ENCODE results near the gene PSPN.

Gene PSPN, protein sequence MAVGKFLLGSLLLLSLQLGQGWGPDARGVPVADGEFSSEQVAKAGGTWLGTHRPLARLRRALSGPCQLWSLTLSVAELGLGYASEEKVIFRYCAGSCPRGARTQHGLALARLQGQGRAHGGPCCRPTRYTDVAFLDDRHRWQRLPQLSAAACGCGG

DNA sequence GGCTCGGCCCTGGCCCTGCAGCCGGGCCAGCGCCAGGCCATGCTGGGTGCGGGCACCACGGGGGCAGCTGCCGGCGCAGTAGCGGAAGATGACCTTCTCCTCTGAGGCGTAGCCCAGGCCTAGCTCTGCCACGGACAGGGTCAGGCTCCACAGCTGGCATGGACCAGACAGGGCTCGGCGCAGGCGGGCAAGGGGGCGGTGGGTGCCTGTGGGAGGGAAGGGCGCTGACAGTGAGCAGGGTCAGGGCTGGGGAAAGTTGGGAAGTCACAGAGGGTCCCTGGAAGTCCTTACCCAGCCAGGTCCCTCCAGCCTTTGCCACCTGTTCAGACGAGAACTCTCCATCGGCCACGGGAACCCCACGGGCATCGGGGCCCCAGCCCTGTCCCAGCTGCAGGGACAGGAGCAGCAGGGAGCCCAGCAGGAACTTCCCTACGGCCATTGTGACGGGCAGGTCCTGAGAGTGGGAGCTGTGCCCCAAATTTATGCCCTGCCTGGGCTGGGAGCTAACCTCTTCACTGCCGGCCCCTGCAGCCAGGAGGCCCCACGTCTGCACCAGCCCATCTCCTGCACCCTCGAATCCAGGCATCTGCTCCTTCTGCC is at the start of gene PSPN:
PSPN (minus strand) TSS at position 523 of the 600 bp plus-strand sequence; CDS start at position 439, 84 bp downstream.
- DNase-seq = no peak

DNA sequence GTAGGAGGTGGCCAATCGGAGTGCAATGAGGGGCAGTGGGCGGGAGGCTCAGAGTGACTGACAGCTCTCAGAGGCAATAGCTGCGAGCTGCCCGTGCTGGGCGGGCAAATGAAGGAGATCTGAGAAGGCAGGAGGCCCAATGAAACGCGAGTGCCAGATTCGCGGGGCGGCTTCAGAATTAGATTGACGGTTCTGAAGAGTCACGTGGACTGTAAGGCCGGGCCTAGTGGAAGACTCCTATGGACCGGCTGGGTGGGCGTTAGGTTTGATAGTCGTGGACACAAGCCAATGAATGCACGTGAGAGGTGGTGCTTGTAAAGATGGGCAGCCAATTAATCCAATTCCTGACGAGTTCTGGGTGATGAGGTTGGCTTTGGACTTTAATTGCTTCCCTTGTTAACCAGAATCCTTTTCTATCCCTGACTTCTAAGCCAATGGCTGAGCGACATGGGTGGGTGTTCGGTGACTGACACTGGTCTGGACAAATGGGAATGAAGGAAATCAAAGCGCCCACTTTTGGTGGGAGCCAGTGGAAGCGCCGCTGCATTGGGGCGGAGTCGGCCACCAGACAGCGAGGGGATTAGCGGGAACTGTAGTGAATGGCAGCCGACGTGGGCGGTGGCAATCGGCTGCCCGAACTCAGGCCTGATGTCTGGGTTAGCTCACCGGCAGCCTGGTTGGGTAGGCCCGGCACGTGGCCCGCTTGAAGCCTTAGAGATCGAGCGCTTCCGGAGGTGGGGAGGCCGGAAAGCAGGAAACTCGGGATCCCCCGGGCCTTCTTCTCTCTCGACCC is 49.4 kb upstream of the PSPN start:
- peak; percentile 100 for DNase-seq

DNA sequence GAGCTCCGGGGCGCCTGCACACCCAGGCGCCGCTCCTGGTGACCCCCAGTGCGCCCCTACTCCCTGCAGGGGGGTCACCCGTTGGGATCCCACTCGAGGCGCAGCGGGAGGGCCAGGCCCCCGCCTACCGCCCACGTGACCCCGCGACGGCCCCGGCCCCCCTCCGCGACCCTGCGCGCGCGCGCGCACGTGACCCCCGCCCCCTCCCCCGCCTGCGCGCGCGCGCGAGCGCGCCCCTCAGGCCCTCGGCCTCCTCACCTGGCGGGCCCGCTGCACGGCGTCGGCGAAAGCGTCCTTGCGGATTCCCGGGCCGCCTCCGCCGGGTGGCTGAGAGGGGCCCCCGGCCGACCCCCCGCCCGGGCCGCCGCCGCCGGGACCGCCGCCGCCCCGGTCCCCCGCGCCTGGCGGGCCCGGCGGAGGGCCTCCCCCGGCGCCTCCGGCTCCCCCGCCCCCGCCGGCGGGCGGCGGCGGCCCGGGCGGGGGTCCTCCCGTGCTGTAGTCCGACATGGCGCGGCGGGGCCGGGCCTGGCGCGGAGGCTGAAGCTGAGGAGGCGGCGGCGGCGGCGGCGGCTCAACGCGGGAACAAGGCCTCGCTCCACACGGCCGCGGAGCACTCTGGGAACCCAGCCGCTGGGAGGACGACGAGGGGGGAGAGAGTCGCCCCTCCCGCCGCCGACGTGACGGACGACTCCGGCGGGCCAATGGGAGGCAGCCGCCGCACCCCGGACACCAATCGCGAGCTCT is 48.6 kb upstream of the PSPN start, which contains the start of gene KHSRP:
KHSRP (minus strand) TSS at position 617 of the 744 bp plus-strand sequence; CDS start at position 507, 110 bp downstream.
- no peak for DNase-seq

DNA sequence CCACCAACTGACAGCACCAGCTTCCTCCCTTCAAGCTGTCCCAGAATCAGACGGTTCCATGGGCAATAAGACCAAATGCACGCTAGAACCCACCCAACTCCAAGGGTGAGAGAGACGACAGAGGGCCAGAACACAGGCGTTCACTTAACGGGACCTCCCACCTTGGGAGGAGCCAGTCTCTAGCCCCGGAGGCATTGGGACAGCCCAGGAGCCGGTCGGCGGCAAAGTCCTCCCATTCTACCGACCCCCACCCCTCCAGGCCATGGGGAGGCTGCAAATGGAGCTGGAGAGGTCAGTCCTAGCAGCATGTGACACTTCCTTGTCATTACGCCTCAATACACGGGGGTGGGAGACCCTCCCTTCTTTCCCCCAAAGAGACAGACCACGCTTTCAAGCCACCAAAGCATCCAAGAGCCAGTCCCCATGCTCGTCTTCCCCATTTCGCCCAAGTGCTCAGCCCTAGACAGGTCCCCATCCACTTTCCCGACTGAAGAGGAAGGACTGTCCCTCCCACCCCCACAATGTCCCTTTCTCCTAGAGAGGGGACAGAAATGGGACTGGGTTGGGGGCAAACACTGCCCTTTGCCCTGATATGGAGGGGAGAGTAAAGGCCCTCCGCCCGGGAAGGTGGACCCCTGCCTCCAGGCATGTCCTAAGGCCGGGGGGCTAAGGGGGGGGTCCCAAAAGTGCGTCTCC is 47.9 kb upstream of the PSPN start:
- DNase-seq = peak; percentile 55

DNA sequence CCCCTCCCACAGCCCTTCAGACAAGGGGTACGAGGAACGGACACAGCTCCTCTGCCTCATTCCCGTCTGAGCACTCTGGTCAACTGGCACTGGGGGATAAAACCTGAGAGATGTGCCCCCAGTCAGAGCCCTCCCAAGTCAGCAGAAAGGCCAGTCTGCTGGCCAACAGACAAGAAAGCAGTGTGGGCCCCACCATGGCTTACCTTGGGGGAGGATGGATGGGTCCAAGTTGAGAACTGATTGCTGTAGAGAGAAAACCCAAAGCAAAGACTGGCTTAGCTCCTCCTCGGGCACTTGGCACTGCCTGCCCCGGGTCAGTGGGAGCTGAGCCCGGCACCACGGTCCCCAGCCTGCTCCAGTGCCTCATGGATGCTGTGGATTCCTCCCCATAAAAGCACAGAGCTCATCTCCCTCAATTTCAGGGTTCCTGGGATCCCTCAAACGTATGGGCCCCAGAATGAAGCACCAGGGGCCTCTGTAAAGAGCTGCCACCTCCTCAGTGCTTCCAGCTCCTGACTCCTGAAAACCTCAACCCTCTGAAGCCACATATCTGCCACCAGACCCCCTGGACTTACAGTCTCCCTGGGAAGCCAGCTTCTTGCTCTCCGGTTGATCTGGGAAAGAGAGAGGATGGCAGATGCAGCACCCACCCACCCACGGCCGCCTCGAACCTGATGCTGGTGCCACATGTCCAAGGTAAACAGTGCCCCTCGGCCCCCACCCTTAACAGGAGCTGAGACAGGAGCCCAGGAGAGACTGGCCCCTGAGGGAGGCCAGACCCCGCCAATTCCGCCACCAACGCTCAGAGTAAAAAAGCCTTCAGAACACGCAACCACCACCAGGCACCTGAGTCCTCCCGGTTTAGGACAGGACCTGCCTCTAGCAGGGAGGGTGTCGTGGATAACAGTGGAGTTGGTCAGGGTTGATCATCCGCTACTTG is 45.6 kb upstream of the PSPN start:
- DNase-seq = no peak

DNA sequence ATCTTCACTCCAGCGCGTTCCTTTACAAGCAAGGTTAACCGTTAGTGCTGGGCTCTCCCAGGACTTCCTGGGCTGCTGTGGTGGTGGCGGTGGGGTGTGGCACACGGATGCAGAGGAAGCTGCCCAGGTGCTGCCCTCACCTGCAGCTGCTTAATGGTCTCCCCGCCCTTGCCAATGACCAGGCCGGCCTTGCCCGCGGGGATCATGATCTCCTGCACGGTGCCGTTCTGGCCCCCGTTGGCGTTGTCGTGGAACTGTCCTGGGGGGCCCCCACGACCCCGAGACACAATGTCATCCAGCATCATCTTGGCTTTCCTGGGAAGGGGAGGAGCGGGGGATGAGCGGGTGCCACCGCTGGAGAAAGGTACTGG is 42.8 kb upstream of the PSPN start:
- DNase-seq = no peak

DNA sequence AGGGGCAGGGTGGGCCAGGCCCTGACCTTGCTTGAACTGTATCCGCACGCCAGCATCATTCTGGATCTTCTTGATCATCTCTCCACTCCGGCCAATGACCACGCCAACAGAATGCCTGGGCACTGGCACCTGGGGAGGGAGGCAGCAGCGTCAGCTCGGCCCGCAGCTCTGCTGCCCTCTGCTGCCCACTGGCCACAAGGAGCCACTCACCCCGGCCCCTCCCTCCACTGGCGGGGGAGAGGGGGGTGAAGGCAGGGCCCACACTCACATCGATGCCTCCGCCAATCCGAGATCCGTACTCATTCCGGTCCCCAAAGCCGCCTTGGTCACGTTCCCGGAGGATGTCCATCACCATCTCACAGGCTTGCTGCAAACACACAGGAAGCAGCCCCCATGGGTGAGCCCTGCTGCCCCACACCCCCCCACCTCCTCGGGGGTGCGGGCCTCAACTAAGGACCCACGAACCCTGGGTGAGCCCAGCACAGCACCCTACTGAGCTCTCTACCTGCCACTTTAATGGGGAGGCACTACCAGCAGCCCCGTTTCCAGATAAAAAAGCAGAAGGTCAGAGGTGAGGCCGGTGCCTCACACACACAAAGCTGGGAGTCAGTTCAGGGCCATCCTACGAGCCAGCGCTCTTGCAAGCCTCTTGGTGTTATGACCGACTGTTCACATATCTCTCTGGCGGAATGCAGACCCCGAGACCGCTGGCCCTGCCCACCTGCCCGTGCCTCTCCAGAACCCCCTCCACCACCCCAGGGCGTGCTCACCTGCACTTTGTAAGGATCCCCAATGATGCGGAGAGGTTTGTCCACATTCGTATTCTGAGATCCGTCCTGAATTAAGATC is 42.2 kb upstream of the PSPN start:
- DNase-seq = no peak

DNA sequence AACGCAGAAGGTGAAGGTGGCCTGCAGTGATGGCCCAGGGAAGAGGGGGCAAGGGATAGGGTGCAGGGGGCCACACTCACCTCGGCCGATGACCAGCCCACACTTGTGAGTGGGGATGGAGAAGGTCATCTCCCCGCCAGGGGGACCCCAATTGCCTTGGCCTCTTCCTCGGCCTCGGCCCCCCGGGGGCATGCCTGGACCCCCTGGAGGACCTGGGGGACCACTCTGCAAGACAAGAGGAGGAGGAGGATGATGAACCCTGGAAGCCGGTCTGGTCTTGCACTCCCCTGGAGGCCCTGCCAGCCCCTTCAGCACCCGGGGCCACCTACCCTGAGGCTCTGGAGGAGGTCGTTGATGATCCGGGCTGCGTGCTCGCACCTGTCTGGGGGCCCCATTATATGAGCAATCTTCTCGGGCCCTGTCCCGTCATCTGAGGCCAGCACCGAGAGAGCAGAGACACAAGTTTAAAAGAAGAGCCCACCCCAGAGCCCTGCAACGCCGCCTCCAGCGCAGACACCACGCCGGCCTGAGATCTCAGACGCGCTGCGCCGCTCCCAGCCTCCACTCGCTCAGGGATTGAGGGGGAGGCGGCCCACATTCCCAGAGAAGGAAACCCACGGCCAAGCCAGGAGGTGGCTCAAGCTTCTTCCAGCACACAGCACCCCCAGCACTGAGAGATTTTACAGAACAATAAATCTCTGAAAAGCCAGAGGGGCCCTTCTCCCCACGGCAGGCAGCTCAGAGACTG is 41.1 kb upstream of the PSPN start:
- DNase-seq = no peak

DNA sequence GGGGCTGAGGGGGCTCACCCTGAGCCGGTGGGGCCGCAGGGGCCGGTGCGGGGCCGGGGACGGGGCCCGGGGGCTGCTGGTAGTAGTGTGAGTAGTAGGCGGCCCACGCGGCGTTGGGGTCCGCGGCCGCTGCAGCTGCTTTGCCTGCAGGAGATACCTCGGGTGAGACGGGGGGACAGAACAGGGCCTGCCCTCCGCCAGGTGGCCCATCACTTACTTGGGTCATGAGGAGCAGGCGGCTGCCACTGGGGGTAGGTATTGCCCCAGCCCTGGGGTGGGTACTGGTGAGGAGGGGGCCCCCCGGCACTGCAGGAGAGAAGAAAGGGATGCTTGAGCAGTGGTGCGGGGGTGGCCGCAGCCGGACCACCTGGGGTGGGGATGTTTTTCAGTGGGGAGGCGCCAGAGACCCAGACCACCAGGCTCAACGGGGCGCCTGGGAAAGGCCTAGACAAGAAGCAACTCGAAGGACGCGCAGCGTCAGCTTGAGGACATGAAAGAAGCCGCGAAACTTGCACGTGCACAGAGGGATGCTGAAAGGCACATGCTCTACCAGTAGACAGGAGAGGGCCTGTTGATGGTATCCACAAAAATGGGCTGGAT is 40.0 kb upstream of the PSPN start:
- DNase-seq = no peak

DNA sequence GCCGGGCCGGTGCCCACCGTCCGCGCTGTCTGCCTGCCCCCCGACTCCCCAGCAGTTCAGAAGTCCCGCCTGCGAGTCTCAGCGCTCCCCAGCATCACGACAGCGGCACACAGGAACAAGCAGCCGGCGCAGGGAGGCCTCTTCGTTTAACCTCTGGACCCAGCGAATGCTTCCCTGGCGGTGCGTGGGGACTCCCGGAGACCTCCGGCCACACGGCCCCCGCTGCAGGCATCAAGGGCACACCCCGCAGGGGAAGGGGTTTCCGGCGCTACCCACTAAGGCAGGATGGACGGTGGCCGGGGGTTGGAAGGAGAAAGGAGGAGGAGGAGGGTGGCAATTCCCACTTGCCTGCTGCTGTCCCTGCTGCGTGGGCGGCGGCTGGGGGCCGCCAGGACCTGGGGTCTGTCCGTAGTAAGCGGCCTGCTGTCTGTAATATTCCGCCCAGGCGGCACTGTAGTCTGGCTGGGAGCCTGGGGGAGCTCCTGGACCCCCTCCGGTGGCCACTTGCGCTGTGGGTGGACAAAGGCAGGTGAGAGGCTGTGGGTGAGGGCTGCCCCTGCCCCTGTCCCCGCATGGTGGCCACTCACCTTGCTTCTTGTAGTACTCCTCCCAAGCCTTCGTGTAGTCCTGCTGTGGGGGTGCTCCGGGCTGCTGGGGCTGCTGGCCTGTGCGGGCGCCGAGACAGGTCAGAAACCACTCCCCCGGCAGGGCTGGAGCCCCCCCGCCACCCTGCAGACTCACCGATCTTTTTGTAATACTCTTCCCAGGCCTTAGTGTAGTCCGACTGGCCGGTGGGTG is 39.3 kb upstream of the PSPN start:
- DNase-seq = no peak

DNA sequence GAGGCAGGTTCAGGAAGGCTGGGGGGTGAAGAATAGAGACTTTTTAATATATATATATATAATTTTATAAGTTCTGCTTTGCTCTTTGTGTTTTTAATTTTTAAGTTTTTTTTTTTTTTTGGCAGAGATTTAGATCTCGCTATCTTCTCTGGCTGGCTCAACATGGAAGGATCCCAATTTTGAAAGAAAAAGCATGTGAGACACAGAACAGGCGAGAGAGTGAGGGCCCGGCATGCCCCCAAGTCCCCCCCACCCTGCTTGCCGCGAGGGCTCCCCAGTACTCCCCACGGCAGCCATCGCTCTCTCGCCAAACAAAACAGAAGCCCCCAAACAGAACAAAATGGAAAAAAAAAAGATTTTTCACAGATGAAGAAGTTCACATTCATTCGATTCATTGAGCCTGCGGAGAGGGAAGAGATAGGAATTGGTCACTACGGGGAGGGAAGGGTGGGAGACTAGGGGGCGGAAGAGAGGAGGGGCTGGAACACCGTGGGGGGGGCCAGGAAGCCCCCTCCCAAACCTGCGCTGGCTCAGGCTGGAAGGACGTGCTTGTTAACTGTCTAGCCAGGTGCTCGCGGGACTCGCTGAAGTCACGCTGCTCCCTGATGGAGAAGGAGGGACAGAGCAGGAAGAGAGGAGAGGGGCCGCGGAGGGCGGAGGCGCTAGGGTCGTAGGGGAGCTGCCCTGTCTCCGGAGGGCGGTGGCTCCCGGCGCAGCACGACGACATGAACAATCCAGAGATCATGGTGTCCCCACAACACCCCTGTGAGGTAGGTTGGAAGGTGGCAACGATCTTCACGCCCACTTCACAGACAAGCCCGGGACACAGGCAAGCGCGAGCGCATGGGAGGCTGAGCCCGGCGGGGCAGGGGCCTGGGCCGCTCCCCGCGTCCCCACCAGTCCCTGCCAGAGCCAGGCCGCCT is 38.2 kb upstream of the PSPN start:
- no peak for DNase-seq

DNA sequence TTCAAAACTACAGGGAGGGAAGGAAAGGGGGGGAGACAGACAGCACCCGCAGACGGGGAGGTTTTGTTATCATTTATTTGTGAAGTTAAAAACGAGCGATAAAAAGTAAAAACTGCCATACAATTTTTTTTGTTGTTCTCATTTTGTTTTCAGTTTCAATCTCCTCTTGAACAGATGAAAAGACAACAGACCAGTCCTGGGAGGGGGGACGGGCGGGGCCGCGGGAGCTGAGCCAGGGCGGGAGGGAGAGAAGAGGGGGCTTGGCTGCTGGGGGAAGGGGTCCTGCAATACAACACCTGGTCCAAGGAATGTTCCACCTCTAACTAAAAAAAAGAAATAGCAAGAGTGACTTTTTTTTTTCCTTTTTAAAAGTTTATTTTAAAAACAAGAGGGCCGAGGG is 37.6 kb upstream of the PSPN start:
- DNase-seq = no peak

DNA sequence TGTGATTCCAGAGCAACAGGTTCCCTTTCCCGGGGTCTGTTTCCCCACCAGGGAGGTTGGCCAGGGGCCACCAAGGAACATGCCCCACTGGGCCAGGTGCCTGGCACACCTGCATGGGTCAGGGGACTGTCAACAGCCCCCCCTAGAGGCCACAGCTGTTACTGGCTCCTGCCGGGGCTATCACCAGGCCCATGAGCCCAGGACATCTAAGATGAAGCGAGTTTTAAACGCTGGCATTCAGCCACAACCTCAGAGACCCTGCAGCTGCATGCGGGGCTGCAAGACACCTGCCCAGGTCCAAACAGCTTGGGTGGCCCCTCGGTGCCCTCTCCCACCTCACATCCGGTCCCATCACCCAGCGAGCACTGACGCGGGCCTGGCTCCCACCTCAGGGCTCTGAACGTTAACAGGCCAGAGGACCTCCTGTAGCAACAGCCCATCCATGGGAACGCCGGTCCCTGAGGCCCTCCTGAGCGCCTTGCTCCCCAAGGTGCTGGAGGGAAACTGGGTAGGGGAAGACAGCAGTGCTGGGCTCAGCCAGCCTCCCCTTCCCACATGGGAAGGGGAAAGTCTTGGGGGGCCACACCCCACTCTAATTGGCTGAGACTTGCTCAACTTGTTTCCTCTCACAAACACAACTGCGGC is 36.8 kb upstream of the PSPN start:
- DNase-seq = peak; percentile 55

DNA sequence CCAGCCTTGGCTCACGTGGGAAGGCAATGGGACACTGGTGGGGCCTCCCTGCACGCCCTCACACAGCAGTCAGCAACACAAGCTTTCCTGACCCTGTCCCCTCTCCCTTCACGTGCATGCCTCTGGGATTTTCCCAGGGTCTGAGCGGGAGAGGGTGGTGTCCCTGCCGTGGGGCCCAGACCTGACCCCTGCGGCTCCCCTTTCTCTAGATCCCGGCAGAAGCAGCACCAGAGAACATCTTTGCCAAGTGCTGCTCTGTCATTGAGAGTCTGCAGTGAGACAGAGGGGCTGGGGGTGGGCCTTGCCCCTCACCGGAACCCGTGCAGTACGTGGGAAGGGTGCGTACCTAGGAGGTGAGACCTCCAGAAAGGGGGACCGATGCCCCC is 36.3 kb upstream of the PSPN start:
- no peak for DNase-seq

DNA sequence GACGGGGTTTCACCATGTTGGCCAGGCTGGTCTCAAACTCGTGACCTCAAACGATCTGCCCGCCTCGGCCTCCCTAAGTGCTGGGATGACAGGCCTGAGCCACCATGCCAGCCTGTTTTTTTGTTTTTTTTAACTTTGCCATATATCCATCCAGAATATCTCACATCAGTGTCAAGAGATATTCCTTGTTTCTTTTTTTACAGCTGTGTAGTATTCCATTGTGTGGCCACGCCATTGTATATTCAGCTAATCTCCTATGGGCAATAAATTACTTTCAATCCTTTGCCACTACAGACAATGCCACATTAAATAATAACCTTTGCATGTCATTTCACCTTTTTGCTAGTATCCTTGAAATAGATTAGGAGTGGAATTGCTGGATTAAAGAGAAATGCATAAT is 33.6 kb upstream of the PSPN start:
- DNase-seq = no peak

DNA sequence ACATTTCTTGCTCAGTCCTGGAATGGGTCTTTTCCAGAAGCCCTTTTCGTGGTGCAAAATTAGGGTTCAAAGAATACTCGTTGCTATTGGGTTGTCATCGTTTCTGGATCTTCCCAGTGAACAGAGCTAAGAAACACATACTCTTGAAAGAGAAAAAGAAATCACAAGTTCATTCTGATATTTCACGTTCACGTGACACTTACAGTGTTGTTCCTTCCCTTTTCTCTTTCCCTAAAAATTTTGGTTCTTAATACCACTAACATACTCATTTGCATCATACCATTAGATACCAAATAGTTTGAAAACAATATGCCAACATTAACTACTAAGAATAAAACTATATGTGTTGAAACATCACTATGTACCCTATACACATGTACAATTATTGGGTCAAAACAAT is 30.7 kb upstream of the PSPN start:
- no peak for DNase-seq
